IgD-negative memory B cell (primary cell): Measurements from ENCODE around the gene UST. TPM values are rescaled to one million over a fixed set of nuclear protein-coding genes. Genes with fewer than 3 reads are reported as not detected.
A peak's percentile ranks its signal among the peaks of the same experiment; 100 is the strongest.
"Not testable (repeated sequence)": the region's sequence is repeated elsewhere in the genome, so short reads cannot be mapped to it uniquely, and the experiment has no call there.

Source experiments
- H3K27ac Mint-ChIP-seq, 3 donors: one replicate each; pipeline ENCODE4 v1.8.0; 2020 to 2022; ENCODE audit warnings: mild to moderate bottlenecking in 3 of 3, mixed read lengths in 3 of 3, moderate library complexity in 1 of 3
- H3K27me3 Mint-ChIP-seq: one replicate; pipeline ENCODE4 v1.8.0; 2021; ENCODE audit warnings: mixed read lengths
- H3K36me3 Mint-ChIP-seq: one replicate; pipeline ENCODE4 v1.8.0; 2020; ENCODE audit warnings: mild to moderate bottlenecking, mixed read lengths
- H3K4me1 Mint-ChIP-seq, 3 donors: one replicate each; pipeline ENCODE4 v1.8.0; 2020 to 2022; ENCODE audit warnings: mixed read lengths in 3 of 3, mild to moderate bottlenecking in 1 of 3
- H3K4me3 Mint-ChIP-seq, 4 donors: one replicate each; pipeline ENCODE4 v1.8.0; 2020 to 2022; ENCODE audit warnings: mild to moderate bottlenecking in 4 of 4, mixed read lengths in 4 of 4, moderate library complexity in 3 of 4
- H3K9me3 Mint-ChIP-seq, 3 donors: one replicate each; pipeline ENCODE4 v1.8.0; 2020 to 2021; ENCODE audit warnings: mixed read lengths in 3 of 3, mild to moderate bottlenecking in 1 of 3
- polyA plus RNA-seq: library from polyadenylated mRNA; unstranded; fragments of 300-500 nt; fragmentation: Illumina TruSeq; gene quantifications from one replicate; pipeline ENCODE4 v1.2.3, GENCODE V29; 2021

UST gene
- polyA plus RNA-seq, 1 donor from 2014 or later, result 1.3 TPM

GRCh38 chr6:149024361-149024760 lies 277.5 kb downstream of the UST start:
- Mint-ChIP-seq H3K9me3 (peaks cover 0 to 5% (median 0%) of the 10 kb centered on the region in 3 donors), H3K27ac (peak overlapping the region in 1 of 3 donors; percentile 63), H3K4me1 (peaks cover 3 to 5% (median 4%) of the 10 kb centered on the region in 3 donors), H3K27me3 (no peaks in the 10 kb centered on the region), H3K36me3 (peaks cover 16% of the 10 kb centered on the region), H3K4me3 (no peak overlapping the region)

- no peak overlapping the region for H3K4me3 Mint-ChIP-seq
- peaks cover 16% of the 10 kb centered on the region for H3K36me3 Mint-ChIP-seq
- H3K4me1 Mint-ChIP-seq, result peaks cover 8 to 11% (median 9%) of the 10 kb centered on the region in 3 donors
- H3K27ac Mint-ChIP-seq, result no peak overlapping the region
- H3K27me3 Mint-ChIP-seq, result no peaks in the 10 kb centered on the region
- peaks cover 0 to 5% (median 0%) of the 10 kb centered on the region in 3 donors for H3K9me3 Mint-ChIP-seq
These were observed 278.2 kb downstream of the UST start for GRCh38 chr6:149025061-149025460.

DNA sequence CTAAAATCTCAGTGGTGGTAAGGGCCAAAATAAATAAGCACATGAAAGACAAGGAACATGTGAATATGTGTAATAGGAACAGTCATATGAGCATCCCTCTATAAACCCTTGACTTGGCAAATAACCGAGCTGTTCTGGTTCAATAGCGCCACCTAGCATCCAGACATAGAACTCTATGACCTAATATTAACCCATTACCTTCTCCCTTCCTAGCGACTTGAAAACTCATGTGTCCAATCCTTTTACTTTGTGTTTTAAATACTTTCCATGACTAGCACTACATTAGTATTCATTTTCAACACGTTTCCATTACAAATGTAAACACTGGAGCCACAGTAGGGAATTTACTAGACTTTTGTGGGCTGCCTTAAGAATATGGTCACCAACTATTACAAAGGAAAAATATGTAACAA lies 279.7 kb downstream of the UST start:
- no peak overlapping the region for H3K27ac Mint-ChIP-seq
- peaks cover 14% of the 10 kb centered on the region for H3K36me3 Mint-ChIP-seq
- peaks cover 12 to 22% (median 15%) of the 10 kb centered on the region in 3 donors for H3K4me1 Mint-ChIP-seq
- H3K9me3 Mint-ChIP-seq, result peaks cover 0 to 5% (median 0%) of the 10 kb centered on the region in 3 donors
- H3K27me3 Mint-ChIP-seq, result no peaks in the 10 kb centered on the region
- H3K4me3 Mint-ChIP-seq, result no peak overlapping the region

DNA sequence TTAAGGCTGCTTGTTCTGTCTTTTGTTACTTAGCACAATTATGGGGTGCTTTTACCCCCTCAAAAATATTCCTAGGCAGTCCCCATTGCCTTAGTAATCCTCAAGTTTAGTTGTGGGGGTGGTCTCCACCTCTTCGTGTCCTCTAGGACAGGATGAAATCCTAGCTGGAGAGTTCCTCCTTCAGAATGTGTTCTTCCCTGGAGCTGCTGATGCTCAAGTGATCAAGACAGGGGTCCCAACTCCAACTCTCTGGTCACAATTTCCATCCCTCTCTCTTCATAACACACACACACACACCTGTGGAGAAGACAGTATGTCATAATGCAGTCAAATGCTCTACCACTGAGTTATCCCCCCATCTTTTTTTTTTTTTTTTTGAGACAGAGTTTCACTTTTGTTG lies 280.7 kb downstream of the UST start:
- H3K4me1 Mint-ChIP-seq, result peaks cover 19 to 28% (median 24%) of the 10 kb centered on the region in 3 donors
- no peaks in the 10 kb centered on the region for H3K27me3 Mint-ChIP-seq
- H3K36me3 Mint-ChIP-seq, result peaks cover 10% of the 10 kb centered on the region
- H3K27ac Mint-ChIP-seq, result no peak overlapping the region
- H3K9me3 Mint-ChIP-seq, result peaks cover 0 to 5% (median 0%) of the 10 kb centered on the region in 3 donors
- no peak overlapping the region for H3K4me3 Mint-ChIP-seq

GRCh38 chr6:149028767-149029405 lies 282.1 kb downstream of the UST start:
- Mint-ChIP-seq H3K4me1 (peaks cover 25 to 37% (median 33%) of the 10 kb centered on the region in 3 donors), H3K36me3 (peaks cover 7% of the 10 kb centered on the region), H3K27me3 (no peaks in the 10 kb centered on the region), H3K4me3 (peak overlapping the region in 2 of 4 donors; percentile 65 to 79), H3K27ac (peak overlapping the region in 1 of 3 donors; percentile 0), H3K9me3 (peaks cover 0 to 5% (median 0%) of the 10 kb centered on the region in 3 donors)

GRCh38 chr6:149031201-149031858 lies 284.5 kb downstream of the UST start:
- Mint-ChIP-seq H3K4me1 (peaks cover 28 to 37% (median 35%) of the 10 kb centered on the region in 3 donors), H3K4me3 (peak overlapping the region in 3 of 4 donors; percentile 71 to 89 (median 86)), H3K27me3 (no peaks in the 10 kb centered on the region), H3K9me3 (peaks cover 0 to 3% (median 0%) of the 10 kb centered on the region in 3 donors), H3K27ac (peak overlapping the region in 2 of 3 donors; percentile 76 to 88), H3K36me3 (peaks cover 5% of the 10 kb centered on the region)

DNA sequence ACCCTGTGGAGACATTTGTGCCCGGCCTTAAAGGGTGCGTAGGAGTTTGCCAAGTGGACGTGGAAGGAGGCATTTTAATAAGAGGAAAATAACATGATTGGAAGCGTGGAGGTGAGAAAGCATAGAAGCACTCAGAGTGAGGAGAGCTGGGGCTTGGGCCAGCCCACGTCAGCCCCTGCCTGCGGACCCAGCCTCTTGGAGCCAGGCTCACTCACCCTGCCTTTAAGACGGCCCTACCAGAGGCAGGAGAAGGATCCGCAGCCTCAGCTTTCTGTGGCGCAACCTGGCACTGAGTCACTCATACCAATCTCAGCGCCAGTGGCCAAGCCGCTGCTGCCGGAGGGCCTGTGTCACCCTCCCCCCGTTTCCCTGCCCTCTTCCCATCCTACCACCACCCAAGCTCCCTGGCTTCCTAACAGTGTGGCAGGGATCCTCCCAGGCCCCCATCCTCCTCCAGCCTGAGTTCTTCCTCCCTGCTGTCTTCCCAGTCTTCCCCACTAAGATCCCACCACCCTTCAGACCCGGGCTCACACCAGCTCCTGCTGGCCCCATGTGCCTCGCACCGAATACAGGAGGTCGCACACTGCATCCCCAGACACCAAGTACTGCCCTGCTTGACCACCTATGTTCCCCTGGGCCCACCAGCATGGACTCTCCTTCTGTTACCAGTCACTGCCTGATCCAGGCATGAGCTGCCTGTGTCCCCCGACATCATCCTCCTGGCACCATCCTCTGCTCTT lies 285.2 kb downstream of the UST start:
- peaks cover 31 to 39% (median 35%) of the 10 kb centered on the region in 3 donors for H3K4me1 Mint-ChIP-seq
- H3K4me3 Mint-ChIP-seq, result peak overlapping the region in 3 of 4 donors; percentile 71 to 89 (median 86)
- H3K9me3 Mint-ChIP-seq, result no peaks in the 10 kb centered on the region
- no peaks in the 10 kb centered on the region for H3K27me3 Mint-ChIP-seq
- peak overlapping the region in 1 of 3 donors; percentile 88 for H3K27ac Mint-ChIP-seq
- peaks cover 4% of the 10 kb centered on the region for H3K36me3 Mint-ChIP-seq

DNA sequence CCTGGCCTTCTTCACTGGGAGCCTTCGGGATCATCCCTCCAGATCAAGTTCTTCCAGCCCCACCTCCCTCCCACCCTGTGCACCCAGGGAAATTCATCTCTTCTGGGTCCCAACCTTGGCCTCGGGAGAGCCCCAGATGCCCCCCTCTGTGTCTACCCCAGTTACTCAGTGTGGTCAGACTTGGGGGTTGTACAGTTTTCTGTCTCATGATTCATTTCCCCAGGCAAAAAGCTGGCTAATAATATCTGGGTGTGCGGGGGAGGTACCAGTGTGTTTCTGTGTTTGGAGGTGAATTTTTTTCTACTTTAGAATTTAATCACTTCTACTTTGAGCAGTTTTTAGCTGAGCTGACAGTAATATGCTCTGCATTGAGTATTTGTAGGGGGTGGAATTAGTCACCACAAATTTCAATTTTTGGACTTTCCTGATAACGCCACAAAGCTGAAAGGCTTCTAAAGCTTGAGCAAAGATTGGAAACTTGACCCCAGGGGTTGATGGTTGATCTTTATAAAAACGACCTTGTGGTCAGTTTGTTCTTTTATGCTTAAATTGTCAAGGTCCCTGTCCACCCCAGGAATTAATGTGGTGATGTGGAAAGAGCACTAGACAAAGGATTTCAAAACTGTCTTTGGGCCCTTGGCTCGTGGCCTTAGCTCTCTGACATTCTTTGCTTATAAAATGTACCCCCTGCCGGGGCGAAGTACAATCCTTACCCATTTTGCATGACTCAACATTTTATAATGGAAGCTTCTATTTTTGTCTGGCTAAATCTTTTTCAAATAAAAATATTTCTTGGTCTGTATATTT lies 286.0 kb downstream of the UST start:
- peaks cover 31 to 39% (median 35%) of the 10 kb centered on the region in 3 donors for H3K4me1 Mint-ChIP-seq
- no peaks in the 10 kb centered on the region for H3K27me3 Mint-ChIP-seq
- no peaks in the 10 kb centered on the region for H3K9me3 Mint-ChIP-seq
- H3K27ac Mint-ChIP-seq, result peak overlapping the region in 1 of 3 donors; percentile 88
- H3K36me3 Mint-ChIP-seq, result peaks cover 2% of the 10 kb centered on the region
- H3K4me3 Mint-ChIP-seq, result peak overlapping the region in 3 of 4 donors; percentile 71 to 89 (median 86)

GRCh38 chr6:149033454-149033853 lies 286.6 kb downstream of the UST start:
- peaks cover 31 to 38% (median 35%) of the 10 kb centered on the region in 3 donors for H3K4me1 Mint-ChIP-seq

DNA sequence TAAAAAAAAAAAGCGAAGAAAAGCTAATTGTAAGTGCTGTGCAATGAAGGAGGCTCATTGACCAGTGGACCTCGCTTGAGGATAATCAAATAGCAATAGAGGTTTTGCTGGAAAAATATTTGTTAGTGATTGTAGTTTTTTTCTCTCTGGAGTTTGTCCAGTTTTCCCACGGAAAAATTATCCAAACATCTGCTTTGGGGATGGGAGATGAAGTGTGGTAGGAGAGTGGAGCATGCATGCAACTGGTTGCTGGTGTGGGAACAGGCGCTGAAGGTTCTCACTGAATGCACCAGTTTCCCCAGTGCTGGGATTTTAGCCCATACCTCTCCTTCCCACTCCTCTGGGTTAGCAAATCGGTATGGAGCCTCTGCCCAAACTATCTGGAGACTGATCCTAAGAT lies 288.9 kb downstream of the UST start:
- Mint-ChIP-seq H3K27ac (no peak overlapping the region), H3K4me3 (no peak overlapping the region), H3K36me3 (peaks cover 2% of the 10 kb centered on the region), H3K9me3 (no peaks in the 10 kb centered on the region), H3K4me1 (peaks cover 22 to 25% (median 23%) of the 10 kb centered on the region in 3 donors), H3K27me3 (no peaks in the 10 kb centered on the region)

More at GRCh38 chr6:149033454-149033853, 286.6 kb downstream of the UST start:
- Mint-ChIP-seq H3K27me3 (no peaks in the 10 kb centered on the region), H3K27ac (no peak overlapping the region), H3K4me3 (peak overlapping the region in 1 of 4 donors; percentile 89), H3K9me3 (no peaks in the 10 kb centered on the region), H3K36me3 (peaks cover 2% of the 10 kb centered on the region)

- Mint-ChIP-seq H3K4me3 (peak overlapping the region in 1 of 4 donors; percentile 49), H3K27ac (no peak overlapping the region), H3K36me3 (peaks cover 7% of the 10 kb centered on the region), H3K4me1 (peaks cover 13 to 15% (median 14%) of the 10 kb centered on the region in 3 donors), H3K27me3 (no peaks in the 10 kb centered on the region), H3K9me3 (no peaks in the 10 kb centered on the region)
These were observed 290.3 kb downstream of the UST start for GRCh38 chr6:149037051-149037671.

GRCh38 chr6:149039025-149039424 lies 292.2 kb downstream of the UST start:
- H3K27me3 Mint-ChIP-seq, H3K36me3 Mint-ChIP-seq, H3K4me1 Mint-ChIP-seq, H3K9me3 Mint-ChIP-seq, H3K4me3 Mint-ChIP-seq: not testable (repeated sequence)
- peak overlapping the region in 1 of 3 donors; percentile 67 for H3K27ac Mint-ChIP-seq

DNA sequence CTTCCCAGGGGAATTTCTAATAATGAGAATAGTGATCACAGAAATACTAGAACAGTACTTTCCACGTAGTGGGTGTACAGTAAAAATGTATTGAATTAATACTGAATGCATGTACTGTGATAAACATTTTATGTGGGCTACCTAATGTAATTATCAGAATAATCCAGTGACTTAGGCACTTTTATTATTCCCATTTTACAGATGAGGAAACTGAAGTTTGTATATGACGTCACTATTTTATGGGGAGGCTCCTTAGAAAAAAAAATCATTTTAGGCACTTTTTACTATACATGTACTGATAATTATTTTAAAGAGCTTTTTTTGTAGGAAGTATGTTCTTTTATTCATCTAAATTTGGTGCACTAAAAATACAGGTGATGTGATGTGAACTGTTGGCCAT lies 295.1 kb downstream of the UST start:
- H3K27ac Mint-ChIP-seq, result no peak overlapping the region
- H3K36me3 Mint-ChIP-seq, result peaks cover 5% of the 10 kb centered on the region
- H3K4me1 Mint-ChIP-seq, result peaks cover 21 to 23% (median 22%) of the 10 kb centered on the region in 3 donors
- H3K27me3 Mint-ChIP-seq, result no peaks in the 10 kb centered on the region
- no peaks in the 10 kb centered on the region for H3K9me3 Mint-ChIP-seq
- no peak overlapping the region for H3K4me3 Mint-ChIP-seq
